HCT116 (cell line): ENCODE results near the gene IL1B. TPM values are rescaled to one million over a fixed set of nuclear protein-coding genes. Genes with fewer than 3 reads are reported as not detected.

ENCODE experiments used
- ATAC-seq: fragments of 200-7000 bp; cut with Tn5 transposase; 2 replicates; pipeline ENCODE4 v1.9.1; 2020; ENCODE audit warnings: mild to moderate bottlenecking, moderate library complexity
- BruUV-seq: library from RNA; stranded (reverse); fragments of 400-500 nt; replicated peaks from 2 replicates; lab custom pipeline; 2021; lab: Mats Ljungman, UMichigan
- CTCF ChIA-PET: fragments of 300-600 bp; sonication (Branson Sonifier 250); formaldehyde crosslinking; loops from one replicate; lab custom pipeline; 2021; ENCODE audit warnings: antibody characterized with exemption; lab: Charles Lee
- POLR2A ChIA-PET: fragments of 300-600, 350-600 bp; sonication (Branson Sonifier 250); formaldehyde crosslinking; loops from one replicate; lab custom pipeline; 2021; ENCODE audit warnings: antibody characterized with exemption; lab: Charles Lee
- RAD21 ChIA-PET, 2 experiments: fragments of 300-600 bp; sonication (Branson Sonifier 250); formaldehyde crosslinking; loops; one replicate each; lab custom pipeline; 2023; ENCODE audit warnings: low total read pairs in 2 of 2; ENCODE audit not compliant: uncharacterized antibody in 2 of 2, unreplicated experiment in 2 of 2, low non-redundant PET in 1 of 2; lab: Charles Lee
- DNase-seq: peaks from one replicate; pipeline ENCODE4 v3.0.0-alpha.2; 2010; ENCODE audit warnings: low read depth, low spot score
- H2AFZ ChIP-seq: fragments of 200-600 bp; shearing (Covaris generic), sonication (generic); 2 replicates; pipeline ENCODE4 v1.6.1; 2017; ENCODE audit warnings: low read depth, mixed run types, mixed read lengths, antibody characterized with exemption, low read length; ENCODE audit not compliant: poor library complexity, severe bottlenecking
- H3K27ac ChIP-seq: 2 replicates; pipeline ENCODE4 v1.5.1; 2012; ENCODE audit warnings: low read depth, low read length
- H3K27me3 ChIP-seq: fragments of 200-600 bp; sonication (generic); 2 replicates; pipeline ENCODE4 v1.6.1; 2016; ENCODE audit warnings: mixed run types, low read length, mixed read lengths; ENCODE audit not compliant: insufficient read depth
- H3K36me3 ChIP-seq, 2 experiments: fragments of 200-500 bp in 1 of 2; fragments of 200-600 bp in 1 of 2; sonication (Bioruptor generic) in 1 of 2; sonication (generic) in 1 of 2; 2 replicates each; pipeline versions ENCODE4 v1.5.1 to v1.6.1; 2014 to 2016; ENCODE audit warnings: low read length in 2 of 2, inconsistent platforms in 1 of 2, mixed read lengths in 1 of 2, mixed run types in 1 of 2; ENCODE audit not compliant: insufficient read depth in 2 of 2, control insufficient read depth in 1 of 2
- H3K4me1 ChIP-seq, 2 experiments: fragments of 200-600 bp in 1 of 2; sonication (generic) in 1 of 2; 2 replicates each; pipeline versions ENCODE4 v1.5.1 to v1.6.1; 2012 to 2017; ENCODE audit warnings: low read length in 2 of 2, inconsistent platforms in 1 of 2, mild to moderate bottlenecking in 1 of 2, mixed read lengths in 1 of 2, mixed run types in 1 of 2, moderate library complexity in 1 of 2; ENCODE audit not compliant: insufficient read depth in 2 of 2, control insufficient read depth in 1 of 2
- H3K4me2 ChIP-seq: fragments of 200-600 bp; sonication (generic); 2 replicates; pipeline ENCODE4 v1.6.1; 2017; ENCODE audit warnings: mixed run types, low read length, mixed read lengths
- H3K4me3 ChIP-seq, 2 experiments: fragments of 200-600 bp in 1 of 2; sonication (generic) in 1 of 2; replicated peaks in 1 of 2; 2 replicates each; pipeline ENCODE4 v1.5.1; 2011 to 2016; ENCODE audit warnings: low read length in 2 of 2, control low read depth in 1 of 2, low read depth in 1 of 2, mild to moderate bottlenecking in 1 of 2, mixed read lengths in 1 of 2, mixed run types in 1 of 2
- H3K79me2 ChIP-seq: fragments of 200-600 bp; sonication (generic); 2 replicates; pipeline ENCODE4 v1.6.1; 2017; ENCODE audit warnings: mild to moderate bottlenecking, mixed run types, low read length, moderate library complexity, mixed read lengths; ENCODE audit not compliant: insufficient read depth
- H3K9ac ChIP-seq: fragments of 200-600 bp; sonication (generic); 2 replicates; pipeline ENCODE4 v1.6.1; 2016; ENCODE audit warnings: low read length, mixed read lengths
- H3K9me2 ChIP-seq: fragments of 200-600 bp; sonication (generic), shearing (Covaris generic); 2 replicates; pipeline ENCODE4 v1.6.1; 2017; ENCODE audit warnings: mixed run types, mild to moderate bottlenecking, moderate library complexity; ENCODE audit not compliant: insufficient read depth
- H3K9me3 ChIP-seq, 2 experiments: fragments of 200-500 bp in 1 of 2; fragments of 200-600 bp in 1 of 2; sonication (Bioruptor generic) in 1 of 2; sonication (generic) in 1 of 2; 2 replicates each; pipeline ENCODE4 v1.6.1; 2014 to 2017; ENCODE audit warnings: low read length in 2 of 2, mixed read lengths in 2 of 2, inconsistent platforms in 1 of 2, low read depth in 1 of 2, mild to moderate bottlenecking in 1 of 2, mixed run types in 1 of 2, moderate library complexity in 1 of 2; ENCODE audit not compliant: control insufficient read depth in 1 of 2, insufficient read depth in 1 of 2
- H4K20me1 ChIP-seq: fragments of 200-600 bp; sonication (generic), shearing (Covaris generic); 2 replicates; pipeline ENCODE4 v1.6.1; 2017; ENCODE audit warnings: mixed run types, mild to moderate bottlenecking, moderate library complexity; ENCODE audit not compliant: insufficient read depth
- EGR1 ChIP-seq: IDR thresholded peaks from 2 replicates; pipeline ENCODE4 v1.6.1; 2012; ENCODE audit warnings: low read depth
- ELF1 ChIP-seq: IDR thresholded peaks from 2 replicates; pipeline ENCODE4 v1.6.1; 2012; ENCODE audit warnings: low read depth, borderline replicate concordance
- EZH2 ChIP-seq: fragments of 200-600 bp; sonication (generic); IDR thresholded peaks from 2 replicates; pipeline ENCODE4 v1.6.1; 2017; ENCODE audit warnings: antibody characterized with exemption, mixed run types
- EZH2phosphoT487 ChIP-seq: fragments of 200-600 bp; IDR thresholded peaks from 2 replicates; pipeline ENCODE4 v1.6.1; 2018; ENCODE audit warnings: antibody characterized with exemption, borderline replicate concordance
- POLR2AphosphoS5 ChIP-seq: IDR thresholded peaks from 2 replicates; pipeline ENCODE4 v1.6.1; 2011; ENCODE audit warnings: mild to moderate bottlenecking, low read depth, low read length, moderate library complexity
- SIN3A ChIP-seq: IDR thresholded peaks from 2 replicates; pipeline ENCODE4 v1.6.1; 2012; ENCODE audit warnings: low read depth
- SRF ChIP-seq: IDR thresholded peaks from 2 replicates; pipeline ENCODE4 v1.6.1; 2012; ENCODE audit warnings: low read depth
- YY1 ChIP-seq: IDR thresholded peaks from 2 replicates; pipeline ENCODE4 v1.6.1; 2011; ENCODE audit warnings: low read length, low read depth, moderate library complexity, mild to moderate bottlenecking; ENCODE audit not compliant: insufficient replicate concordance; ENCODE audit errors: extremely low read depth
- ZNF274 ChIP-seq: fragments of 200-500 bp; sonication (Bioruptor generic); IDR thresholded peaks from 2 replicates; pipeline ENCODE4 v1.6.1; 2014; ENCODE audit warnings: mild to moderate bottlenecking, low read depth, low read length, inconsistent platforms
- intact Hi-C: fragments of 100-400 bp; cut with micrococcal nuclease; formaldehyde crosslinking; loops from 2 replicates; pipeline ENCODE4 v1.10.0; 2022
- total RNA-seq: library from RNA; stranded (reverse); gene quantifications from one replicate; pipeline ENCODE4 v1.2.1, GENCODE V29; 2021; ENCODE audit not compliant: unreplicated experiment
- TF ChIP-seq, protein P1 (sequence below): IDR thresholded peaks from 2 replicates; pipeline ENCODE4 v1.6.1; 2011; ENCODE audit warnings: mild to moderate bottlenecking, low read length, moderate library complexity; ENCODE audit not compliant: insufficient replicate concordance; ENCODE audit errors: extremely low read depth
- TF ChIP-seq, protein P2 (sequence below), 3 experiments: fragments of 200-600 bp in 1 of 3; sonication (generic) in 1 of 3; IDR thresholded peaks in 2 of 3; conservative IDR thresholded peaks in 1 of 3; 2 replicates each; pipeline ENCODE4 v1.5.1; 2012 to 2017; ENCODE audit warnings: low read depth in 2 of 3, low read length in 2 of 3, antibody characterized with exemption in 1 of 3, borderline replicate concordance in 1 of 3, control low read depth in 1 of 3, mild to moderate bottlenecking in 1 of 3, mixed read lengths in 1 of 3, mixed run types in 1 of 3, moderate library complexity in 1 of 3; ENCODE audit not compliant: insufficient read depth in 1 of 3
- TF ChIP-seq, protein P3 (sequence below): IDR thresholded peaks from 2 replicates; pipeline ENCODE4 v1.6.1; 2012; ENCODE audit warnings: low read depth

IL1B gene
- total RNA-seq, 1 experiment from 2014 or later, result not detected

DNA sequence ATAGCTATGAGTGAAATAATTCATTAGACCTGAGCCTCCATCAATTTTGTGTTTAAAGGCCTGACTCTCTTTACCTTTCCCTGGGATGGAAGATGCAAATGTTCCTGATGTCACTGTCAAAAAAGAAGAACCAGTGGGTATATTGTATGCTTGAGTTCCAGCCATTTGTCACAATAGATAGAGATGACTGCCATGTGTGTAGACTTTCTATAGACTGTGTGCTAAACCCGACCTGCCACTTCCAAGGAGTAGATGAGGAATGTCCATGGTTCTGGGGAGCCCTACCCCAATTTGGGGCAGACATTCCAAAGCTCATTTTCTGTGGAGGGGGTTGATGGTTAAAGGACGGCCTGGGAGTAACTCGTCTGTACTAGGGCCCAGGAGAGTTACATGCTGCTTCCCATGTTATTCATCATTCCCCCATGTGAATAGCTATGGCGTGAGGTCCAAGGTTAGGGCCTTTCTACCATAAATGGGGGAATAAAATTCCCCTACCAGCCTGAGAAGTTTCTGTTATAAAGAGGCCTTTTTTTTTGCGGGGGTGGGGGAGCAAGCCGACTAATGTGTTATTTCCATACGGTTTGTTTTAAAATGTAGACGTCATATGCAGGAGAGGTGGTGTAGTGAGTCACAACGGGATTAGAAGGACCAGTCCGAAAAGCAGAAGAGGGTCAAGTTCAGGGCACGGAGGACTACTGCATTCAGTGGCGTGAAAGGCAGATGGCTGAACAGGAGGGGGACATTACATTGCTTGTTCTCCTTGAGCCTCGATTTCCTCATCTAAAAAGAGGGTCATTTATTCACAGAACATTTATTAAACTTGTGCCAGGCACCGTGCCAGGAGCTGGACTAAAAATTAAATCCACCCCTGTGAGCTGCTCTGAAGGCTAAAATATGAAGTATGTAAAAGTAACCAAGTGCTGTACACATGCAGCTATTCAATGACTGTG, 24.0 kb downstream of the IL1B start:
- Histone ChIP-seq H3K9ac (no peak overlapping the region), H3K4me1 (peaks cover 9 to 25% of the 10 kb centered on the region in 2 experiments), H3K27me3 (no peaks in the 10 kb centered on the region), H2AFZ (no peak overlapping the region), H3K9me2 (no peaks in the 10 kb centered on the region), H3K27ac (no peak overlapping the region), H3K79me2 (no peaks in the 10 kb centered on the region), H3K9me3 (no peaks in the 10 kb centered on the region), H3K4me2 (no peak overlapping the region), H3K4me3 (no peak overlapping the region), H3K36me3 (no peaks in the 10 kb centered on the region), H4K20me1 (no peaks in the 10 kb centered on the region)
- BruUV-seq, result no TSS peak
- TF ChIP-seq ZNF274 (no peak), EZH2 (no peak), POLR2AphosphoS5 (no peak), EZH2phosphoT487 (no peak), SIN3A (no peak), YY1 (no peak), ELF1 (no peak), SRF (no peak), EGR1 (no peak)
- TF ChIP-seq, protein P1, sequence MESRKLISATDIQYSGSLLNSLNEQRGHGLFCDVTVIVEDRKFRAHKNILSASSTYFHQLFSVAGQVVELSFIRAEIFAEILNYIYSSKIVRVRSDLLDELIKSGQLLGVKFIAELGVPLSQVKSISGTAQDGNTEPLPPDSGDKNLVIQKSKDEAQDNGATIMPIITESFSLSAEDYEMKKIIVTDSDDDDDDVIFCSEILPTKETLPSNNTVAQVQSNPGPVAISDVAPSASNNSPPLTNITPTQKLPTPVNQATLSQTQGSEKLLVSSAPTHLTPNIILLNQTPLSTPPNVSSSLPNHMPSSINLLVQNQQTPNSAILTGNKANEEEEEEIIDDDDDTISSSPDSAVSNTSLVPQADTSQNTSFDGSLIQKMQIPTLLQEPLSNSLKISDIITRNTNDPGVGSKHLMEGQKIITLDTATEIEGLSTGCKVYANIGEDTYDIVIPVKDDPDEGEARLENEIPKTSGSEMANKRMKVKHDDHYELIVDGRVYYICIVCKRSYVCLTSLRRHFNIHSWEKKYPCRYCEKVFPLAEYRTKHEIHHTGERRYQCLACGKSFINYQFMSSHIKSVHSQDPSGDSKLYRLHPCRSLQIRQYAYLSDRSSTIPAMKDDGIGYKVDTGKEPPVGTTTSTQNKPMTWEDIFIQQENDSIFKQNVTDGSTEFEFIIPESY, result no peak
- TF ChIP-seq, protein P2, sequence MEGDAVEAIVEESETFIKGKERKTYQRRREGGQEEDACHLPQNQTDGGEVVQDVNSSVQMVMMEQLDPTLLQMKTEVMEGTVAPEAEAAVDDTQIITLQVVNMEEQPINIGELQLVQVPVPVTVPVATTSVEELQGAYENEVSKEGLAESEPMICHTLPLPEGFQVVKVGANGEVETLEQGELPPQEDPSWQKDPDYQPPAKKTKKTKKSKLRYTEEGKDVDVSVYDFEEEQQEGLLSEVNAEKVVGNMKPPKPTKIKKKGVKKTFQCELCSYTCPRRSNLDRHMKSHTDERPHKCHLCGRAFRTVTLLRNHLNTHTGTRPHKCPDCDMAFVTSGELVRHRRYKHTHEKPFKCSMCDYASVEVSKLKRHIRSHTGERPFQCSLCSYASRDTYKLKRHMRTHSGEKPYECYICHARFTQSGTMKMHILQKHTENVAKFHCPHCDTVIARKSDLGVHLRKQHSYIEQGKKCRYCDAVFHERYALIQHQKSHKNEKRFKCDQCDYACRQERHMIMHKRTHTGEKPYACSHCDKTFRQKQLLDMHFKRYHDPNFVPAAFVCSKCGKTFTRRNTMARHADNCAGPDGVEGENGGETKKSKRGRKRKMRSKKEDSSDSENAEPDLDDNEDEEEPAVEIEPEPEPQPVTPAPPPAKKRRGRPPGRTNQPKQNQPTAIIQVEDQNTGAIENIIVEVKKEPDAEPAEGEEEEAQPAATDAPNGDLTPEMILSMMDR (IDR thresholded peaks at IDR 0.05 in 2 of 3, conservative IDR thresholded peaks at IDR 0.05 in 1 of 3; ENCODE audit: borderline replicate concordance in 1 of 3, insufficient read depth in 1 of 3, low read depth in 2 of 3, low read length in 2 of 3), result no peak
- TF ChIP-seq, protein P3, sequence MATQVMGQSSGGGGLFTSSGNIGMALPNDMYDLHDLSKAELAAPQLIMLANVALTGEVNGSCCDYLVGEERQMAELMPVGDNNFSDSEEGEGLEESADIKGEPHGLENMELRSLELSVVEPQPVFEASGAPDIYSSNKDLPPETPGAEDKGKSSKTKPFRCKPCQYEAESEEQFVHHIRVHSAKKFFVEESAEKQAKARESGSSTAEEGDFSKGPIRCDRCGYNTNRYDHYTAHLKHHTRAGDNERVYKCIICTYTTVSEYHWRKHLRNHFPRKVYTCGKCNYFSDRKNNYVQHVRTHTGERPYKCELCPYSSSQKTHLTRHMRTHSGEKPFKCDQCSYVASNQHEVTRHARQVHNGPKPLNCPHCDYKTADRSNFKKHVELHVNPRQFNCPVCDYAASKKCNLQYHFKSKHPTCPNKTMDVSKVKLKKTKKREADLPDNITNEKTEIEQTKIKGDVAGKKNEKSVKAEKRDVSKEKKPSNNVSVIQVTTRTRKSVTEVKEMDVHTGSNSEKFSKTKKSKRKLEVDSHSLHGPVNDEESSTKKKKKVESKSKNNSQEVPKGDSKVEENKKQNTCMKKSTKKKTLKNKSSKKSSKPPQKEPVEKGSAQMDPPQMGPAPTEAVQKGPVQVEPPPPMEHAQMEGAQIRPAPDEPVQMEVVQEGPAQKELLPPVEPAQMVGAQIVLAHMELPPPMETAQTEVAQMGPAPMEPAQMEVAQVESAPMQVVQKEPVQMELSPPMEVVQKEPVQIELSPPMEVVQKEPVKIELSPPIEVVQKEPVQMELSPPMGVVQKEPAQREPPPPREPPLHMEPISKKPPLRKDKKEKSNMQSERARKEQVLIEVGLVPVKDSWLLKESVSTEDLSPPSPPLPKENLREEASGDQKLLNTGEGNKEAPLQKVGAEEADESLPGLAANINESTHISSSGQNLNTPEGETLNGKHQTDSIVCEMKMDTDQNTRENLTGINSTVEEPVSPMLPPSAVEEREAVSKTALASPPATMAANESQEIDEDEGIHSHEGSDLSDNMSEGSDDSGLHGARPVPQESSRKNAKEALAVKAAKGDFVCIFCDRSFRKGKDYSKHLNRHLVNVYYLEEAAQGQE, result no peak
- ChIA-PET CTCF (no interaction called here), POLR2A (no interaction called here), RAD21 (no interaction called here)
- DNase-seq (no peak), ATAC-seq (no peak)
- intact Hi-C loops, result no loop called here
